Natural killer cell (primary cell): ENCODE data around the gene PTPRQ. TPM values are rescaled to one million over a fixed set of nuclear protein-coding genes. Genes with fewer than 3 reads are reported as not detected.

Experiments used
- ATAC-seq, 3 donors: fragments of 150-1000 bp in 2 of 3; fragments of 200-7000 bp in 1 of 3; cut with Tn5 transposase; 1 replicate in 1 of 3; 2 replicates in 2 of 3; pipeline ENCODE4 v1.10.0; 2021; ENCODE audit warnings: mild to moderate bottlenecking in 2 of 3, moderate library complexity in 2 of 3
- DNase-seq, 2 donors: peaks; one replicate each; pipeline versions ENCODE4 v3.0.0 to v3.0.0-alpha.2; 2013 to 2021; ENCODE audit warnings: mixed read lengths in 1 of 2
- H3K27ac ChIP-seq: one replicate; pipeline ENCODE4 v1.5.1; 2013; ENCODE audit warnings: mild to moderate bottlenecking, low read length
- H3K27me3 ChIP-seq: one replicate; pipeline ENCODE4 v1.6.1; 2013; ENCODE audit warnings: low read length; ENCODE audit not compliant: control insufficient read depth, insufficient read depth
- H3K36me3 ChIP-seq: one replicate; pipeline ENCODE4 v1.6.1; 2013; ENCODE audit warnings: low read length; ENCODE audit not compliant: control insufficient read depth, insufficient read depth
- H3K4me1 ChIP-seq: one replicate; pipeline ENCODE4 v1.6.1; 2013; ENCODE audit warnings: low read length; ENCODE audit not compliant: control insufficient read depth, insufficient read depth
- H3K4me3 ChIP-seq: one replicate; pipeline ENCODE4 v1.5.1; 2013; ENCODE audit warnings: low read length
- H3K9me3 ChIP-seq: one replicate; pipeline ENCODE4 v1.6.1; 2013; ENCODE audit warnings: low read length; ENCODE audit not compliant: control insufficient read depth, insufficient read depth
- H3K27ac Mint-ChIP-seq, 2 donors: one replicate each; pipeline ENCODE4 v1.8.0; 2022; ENCODE audit warnings: mild to moderate bottlenecking in 2 of 2, mixed read lengths in 2 of 2, moderate library complexity in 1 of 2
- H3K27me3 Mint-ChIP-seq, 2 donors: one replicate each; pipeline ENCODE4 v1.8.0; 2022; ENCODE audit warnings: low read depth in 2 of 2, mixed read lengths in 2 of 2
- H3K36me3 Mint-ChIP-seq: one replicate; pipeline ENCODE4 v1.8.0; 2022; ENCODE audit warnings: mixed read lengths
- H3K4me1 Mint-ChIP-seq, 2 donors: one replicate each; pipeline ENCODE4 v1.8.0; 2022; ENCODE audit warnings: mixed read lengths in 2 of 2
- H3K4me3 Mint-ChIP-seq: one replicate; pipeline ENCODE4 v1.8.0; 2022; ENCODE audit warnings: mild to moderate bottlenecking, moderate library complexity, mixed read lengths
- H3K9me3 Mint-ChIP-seq, 2 donors: one replicate each; pipeline ENCODE4 v1.8.0; 2022; ENCODE audit warnings: mixed read lengths in 2 of 2
- CTCF ChIP-seq: fragments of 200-600 bp; IDR thresholded peaks from one replicate; pipeline ENCODE4 v1.8.0; 2022; ENCODE audit warnings: antibody characterized with exemption
- WGBS: methylation state at CpG from one replicate; pipeline ENCODE4 v1.1.7; 2013; ENCODE audit warnings: missing lambda C conversion rate; ENCODE audit not compliant: insufficient coverage; 5-methylcytosine and 5-hydroxymethylcytosine counted together
- intact Hi-C: fragments of 100-400 bp; cut with micrococcal nuclease; formaldehyde crosslinking; loops from one replicate; pipeline ENCODE4 v1.14.2; 2022
- total RNA-seq, 4 donors: library from RNA; stranded (reverse); fragments of 120-200 nt in 1 of 4; gene quantifications; one replicate each; pipeline versions ENCODE4 v1.2.3 to v1.2.4, GENCODE V29; 2013 to 2022

The PTPRQ gene
- total RNA-seq, 3 donors from 2014 or later (not counting 1 experiment from before 2014, with no cell fraction given), result not detected

- WGBS, result 97% methylated on average over 2 of the region's 3 CpGs
- H3K4me3 ChIP-seq, result no peak overlapping the region
- H3K9me3 Mint-ChIP-seq, result peaks cover 4 to 7% of the 10 kb centered on the region in 2 donors
- H3K4me1 Mint-ChIP-seq, result no peaks in the 10 kb centered on the region
- H3K36me3 Mint-ChIP-seq, result no peaks in the 10 kb centered on the region
- H3K4me1 ChIP-seq, result no peaks in the 10 kb centered on the region
- H3K27ac ChIP-seq, result no peak overlapping the region
- DNase-seq, result no peak
- H3K27ac Mint-ChIP-seq, result no peak overlapping the region
- intact Hi-C loops, result no loop called here
- H3K4me3 Mint-ChIP-seq, result no peak overlapping the region
- H3K9me3 ChIP-seq, result no peaks in the 10 kb centered on the region
- no peaks in the 10 kb centered on the region for H3K27me3 Mint-ChIP-seq
- no peaks in the 10 kb centered on the region for H3K27me3 ChIP-seq
- TF ChIP-seq CTCF, result no peak
- H3K36me3 ChIP-seq, result no peaks in the 10 kb centered on the region
- ATAC-seq, result no peak
Observed at GRCh38 chr12:80413462-80413861, 30.6 kb upstream of the PTPRQ start.

DNA sequence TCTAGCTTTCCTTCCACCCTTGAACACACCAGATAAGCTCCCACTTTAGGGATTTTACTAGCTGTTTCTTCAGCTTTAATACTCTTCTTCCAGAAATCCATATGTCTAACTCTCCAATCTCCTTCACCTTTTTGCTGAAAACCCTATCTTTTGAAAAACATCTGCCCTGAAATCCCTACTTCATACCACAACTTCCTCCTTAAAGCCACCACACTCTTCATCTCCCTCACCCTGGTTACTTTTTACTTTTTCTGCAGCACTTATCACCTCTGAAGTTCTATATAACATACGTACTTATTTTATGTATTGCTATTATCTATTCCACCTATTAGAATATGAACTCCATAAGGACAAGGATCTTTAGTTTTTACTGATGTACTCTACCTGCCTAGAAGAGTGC is 28.6 kb upstream of the PTPRQ start:
- WGBS, result 17% methylated on average over 1 of the region's 1 CpG
- H3K27ac Mint-ChIP-seq, result no peak overlapping the region
- Histone ChIP-seq H3K36me3 (no peaks in the 10 kb centered on the region), H3K4me1 (no peaks in the 10 kb centered on the region), H3K27ac (no peak overlapping the region), H3K27me3 (no peaks in the 10 kb centered on the region), H3K9me3 (no peaks in the 10 kb centered on the region), H3K4me3 (no peak overlapping the region)
- H3K4me1 Mint-ChIP-seq, result no peaks in the 10 kb centered on the region
- intact Hi-C loops, result no loop called here
- TF ChIP-seq CTCF, result no peak
- no peak overlapping the region for H3K4me3 Mint-ChIP-seq
- peaks cover 4 to 7% of the 10 kb centered on the region in 2 donors for H3K9me3 Mint-ChIP-seq
- no peaks in the 10 kb centered on the region for H3K27me3 Mint-ChIP-seq
- ATAC-seq, result no peak
- no peak for DNase-seq
- H3K36me3 Mint-ChIP-seq, result no peaks in the 10 kb centered on the region

- Histone ChIP-seq H3K36me3 (no peaks in the 10 kb centered on the region), H3K27me3 (no peaks in the 10 kb centered on the region), H3K4me1 (no peaks in the 10 kb centered on the region), H3K27ac (no peak overlapping the region), H3K4me3 (no peak overlapping the region), H3K9me3 (no peaks in the 10 kb centered on the region)
- Mint-ChIP-seq H3K27ac (no peak overlapping the region), H3K27me3 (no peaks in the 10 kb centered on the region), H3K9me3 (peaks cover 4 to 5% of the 10 kb centered on the region in 2 donors), H3K4me3 (no peak overlapping the region), H3K4me1 (no peaks in the 10 kb centered on the region), H3K36me3 (no peaks in the 10 kb centered on the region)
- no peak for TF ChIP-seq CTCF
- intact Hi-C loops, result no loop called here
- DNase-seq, result no peak
- ATAC-seq, result no peak
Observed at GRCh38 chr12:80419644-80420043, 24.4 kb upstream of the PTPRQ start.

GRCh38 chr12:80420075-80420474 is 24.0 kb upstream of the PTPRQ start:
- TF ChIP-seq CTCF, result no peak
- no peak for ATAC-seq
- H3K27ac Mint-ChIP-seq, result no peak overlapping the region

More at GRCh38 chr12:80420075-80420474, 24.0 kb upstream of the PTPRQ start:
- Histone ChIP-seq H3K27ac (no peak overlapping the region), H3K9me3 (no peaks in the 10 kb centered on the region), H3K4me1 (no peaks in the 10 kb centered on the region), H3K4me3 (no peak overlapping the region), H3K36me3 (no peaks in the 10 kb centered on the region), H3K27me3 (no peaks in the 10 kb centered on the region)
- no peak overlapping the region for H3K4me3 Mint-ChIP-seq
- no peaks in the 10 kb centered on the region for H3K36me3 Mint-ChIP-seq
- H3K27me3 Mint-ChIP-seq, result no peaks in the 10 kb centered on the region
- no peak for DNase-seq
- peaks cover 4 to 5% of the 10 kb centered on the region in 2 donors for H3K9me3 Mint-ChIP-seq
- H3K4me1 Mint-ChIP-seq, result no peaks in the 10 kb centered on the region
- intact Hi-C loops, result no loop called here
